NB4 (cell line): Measurements from ENCODE around the gene NUP210.

ENCODE experiments used
- CTCF ChIP-seq: IDR thresholded peaks from one replicate; pipeline ENCODE4 v1.5.1; 2012; ENCODE audit warnings: low read depth, low read length
- POLR2A ChIP-seq: IDR thresholded peaks from 2 replicates; pipeline ENCODE4 v1.6.1; 2011; ENCODE audit warnings: mild to moderate bottlenecking; ENCODE audit not compliant: insufficient read length; ENCODE audit errors: extremely low read depth

DNA sequence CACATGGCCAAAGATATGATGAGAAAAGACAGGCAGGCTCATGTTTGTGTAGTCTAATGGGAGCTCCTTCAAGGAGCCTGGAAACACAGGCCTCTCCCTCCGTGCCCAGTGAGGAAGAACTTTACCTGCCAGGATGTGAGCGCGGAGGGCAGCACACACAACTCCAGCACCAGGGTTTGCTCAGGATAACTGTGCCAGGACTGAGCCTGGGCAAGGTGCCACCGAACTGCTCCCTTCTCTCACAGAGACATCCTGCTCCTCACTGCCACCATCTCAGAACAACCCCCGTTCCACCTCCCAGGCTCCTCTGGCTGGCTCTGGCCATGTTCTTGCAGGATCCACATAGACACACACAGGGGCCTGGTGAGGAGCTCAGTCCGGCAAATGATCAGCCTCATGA, 87.4 kb downstream of the NUP210 start:
- TF ChIP-seq CTCF (no peak), POLR2A (no peak)
